GM12872 (cell line): ENCODE data around the gene DDX31.

Source experiments
- TF ChIP-seq, protein P1 (sequence below): IDR thresholded peaks from 3 replicates; pipeline ENCODE4 v1.5.1; 2011; ENCODE audit warnings: low read depth, mild to moderate bottlenecking, low read length, moderate library complexity; ENCODE audit not compliant: insufficient read depth

Gene DDX31

DNA sequence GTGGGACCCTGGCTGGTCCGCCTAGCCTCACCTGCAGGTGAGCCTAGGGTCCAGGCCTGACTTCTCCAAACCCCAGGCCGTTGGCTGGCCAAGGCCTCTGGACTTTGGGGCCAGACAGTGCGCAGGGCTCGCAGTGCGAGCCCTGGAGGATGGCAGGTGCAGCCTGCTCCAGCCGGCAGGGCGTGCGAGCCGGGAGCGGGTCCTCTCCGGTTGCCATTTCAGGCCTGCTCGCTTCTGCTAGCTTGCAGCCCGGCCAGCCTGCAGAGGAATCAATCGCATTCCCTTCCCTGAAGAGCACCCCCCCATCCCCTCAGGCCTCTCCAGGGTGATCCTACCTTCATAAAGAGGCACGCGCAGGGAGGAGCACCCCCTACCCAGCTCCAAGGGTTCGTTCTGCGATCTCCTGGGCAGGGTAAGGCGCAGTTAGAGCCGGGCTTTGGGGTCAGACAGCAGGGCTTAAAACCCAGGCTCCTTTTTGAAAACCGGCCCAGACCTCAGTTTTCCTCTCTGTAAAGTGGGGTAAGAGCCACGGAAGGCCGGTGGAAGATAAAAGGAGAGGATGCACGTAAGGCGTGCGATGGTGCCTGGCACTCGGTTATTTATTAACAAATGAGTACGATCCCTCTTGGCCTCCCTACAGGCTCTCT lies 81.2 kb downstream of the DDX31 start:
- TF ChIP-seq, protein P1, sequence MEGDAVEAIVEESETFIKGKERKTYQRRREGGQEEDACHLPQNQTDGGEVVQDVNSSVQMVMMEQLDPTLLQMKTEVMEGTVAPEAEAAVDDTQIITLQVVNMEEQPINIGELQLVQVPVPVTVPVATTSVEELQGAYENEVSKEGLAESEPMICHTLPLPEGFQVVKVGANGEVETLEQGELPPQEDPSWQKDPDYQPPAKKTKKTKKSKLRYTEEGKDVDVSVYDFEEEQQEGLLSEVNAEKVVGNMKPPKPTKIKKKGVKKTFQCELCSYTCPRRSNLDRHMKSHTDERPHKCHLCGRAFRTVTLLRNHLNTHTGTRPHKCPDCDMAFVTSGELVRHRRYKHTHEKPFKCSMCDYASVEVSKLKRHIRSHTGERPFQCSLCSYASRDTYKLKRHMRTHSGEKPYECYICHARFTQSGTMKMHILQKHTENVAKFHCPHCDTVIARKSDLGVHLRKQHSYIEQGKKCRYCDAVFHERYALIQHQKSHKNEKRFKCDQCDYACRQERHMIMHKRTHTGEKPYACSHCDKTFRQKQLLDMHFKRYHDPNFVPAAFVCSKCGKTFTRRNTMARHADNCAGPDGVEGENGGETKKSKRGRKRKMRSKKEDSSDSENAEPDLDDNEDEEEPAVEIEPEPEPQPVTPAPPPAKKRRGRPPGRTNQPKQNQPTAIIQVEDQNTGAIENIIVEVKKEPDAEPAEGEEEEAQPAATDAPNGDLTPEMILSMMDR, result no peak

DNA sequence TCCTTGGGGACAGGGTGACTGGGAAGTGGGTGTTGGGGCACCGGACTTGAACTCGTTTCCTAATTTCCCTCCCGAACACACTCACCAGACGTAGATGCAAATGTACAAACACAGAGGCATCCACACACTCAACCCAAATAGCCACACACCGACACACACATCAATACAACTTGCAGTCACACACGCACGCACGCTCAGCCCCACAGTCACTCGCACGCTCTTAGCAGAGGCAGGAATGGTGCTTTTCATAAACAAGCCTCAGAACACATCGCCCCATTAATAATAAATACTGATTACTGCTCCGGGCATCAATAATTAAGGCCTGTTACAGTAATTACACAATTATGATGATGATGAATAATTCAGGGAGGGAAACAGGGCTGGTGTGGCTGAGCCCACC lies 81.7 kb downstream of the DDX31 start:
- TF ChIP-seq, protein P1, result no peak

DNA sequence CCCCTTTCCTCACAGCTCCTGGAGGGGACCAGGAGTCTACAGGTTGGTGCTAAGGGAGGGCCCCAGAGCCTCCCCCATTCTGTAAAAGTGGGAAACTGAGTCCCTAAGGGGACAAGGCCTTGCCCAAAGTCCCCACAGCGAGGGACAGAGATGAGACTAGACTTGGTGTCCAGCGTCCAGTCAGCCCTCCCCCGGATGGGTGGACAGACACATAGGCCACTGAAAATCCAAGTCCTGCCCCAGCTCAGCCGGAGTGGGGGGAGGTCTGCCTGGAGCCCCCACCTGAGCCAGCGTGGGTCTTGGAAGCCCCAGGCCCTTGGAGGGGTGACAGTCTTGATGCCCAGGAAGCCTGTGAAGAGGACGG lies 82.2 kb downstream of the DDX31 start:
- TF ChIP-seq, protein P1, result no peak

DNA sequence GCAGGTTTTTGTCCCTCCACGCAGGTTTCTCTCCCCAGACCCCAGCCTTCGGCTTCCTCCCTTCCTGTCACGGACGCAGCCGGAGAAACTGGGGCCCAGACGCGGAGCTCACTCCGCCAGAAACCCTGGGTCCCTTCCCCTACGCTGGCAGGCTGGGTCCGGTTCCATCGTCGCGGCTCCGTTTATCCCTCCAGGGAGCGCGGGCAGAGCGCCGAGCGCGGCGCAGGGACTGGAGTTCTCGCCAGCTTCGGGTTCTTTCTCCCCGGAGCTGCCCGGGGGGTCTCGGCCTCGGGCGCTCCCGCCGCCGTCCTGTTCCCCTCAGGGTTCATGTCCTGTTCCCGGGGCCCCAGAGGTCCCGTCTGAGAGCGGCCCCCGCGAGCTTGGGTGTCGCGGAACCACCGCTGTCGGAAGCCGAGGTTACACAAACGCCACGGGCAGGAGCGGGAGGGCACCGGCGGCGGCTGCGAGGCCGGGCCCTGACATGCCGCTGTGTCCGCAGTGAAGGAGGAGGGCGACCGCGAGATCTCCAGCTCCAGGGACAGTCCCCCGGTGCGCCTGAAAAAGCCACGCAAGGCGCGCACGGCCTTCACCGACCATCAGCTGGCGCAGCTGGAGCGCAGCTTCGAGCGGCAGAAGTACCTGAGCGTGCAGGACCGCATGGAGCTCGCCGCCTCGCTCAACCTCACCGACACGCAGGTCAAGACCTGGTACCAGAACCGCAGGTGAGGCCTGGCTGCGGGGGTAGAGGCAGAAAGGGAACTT lies 82.8 kb downstream of the DDX31 start:
- TF ChIP-seq, protein P1, result no peak

DNA sequence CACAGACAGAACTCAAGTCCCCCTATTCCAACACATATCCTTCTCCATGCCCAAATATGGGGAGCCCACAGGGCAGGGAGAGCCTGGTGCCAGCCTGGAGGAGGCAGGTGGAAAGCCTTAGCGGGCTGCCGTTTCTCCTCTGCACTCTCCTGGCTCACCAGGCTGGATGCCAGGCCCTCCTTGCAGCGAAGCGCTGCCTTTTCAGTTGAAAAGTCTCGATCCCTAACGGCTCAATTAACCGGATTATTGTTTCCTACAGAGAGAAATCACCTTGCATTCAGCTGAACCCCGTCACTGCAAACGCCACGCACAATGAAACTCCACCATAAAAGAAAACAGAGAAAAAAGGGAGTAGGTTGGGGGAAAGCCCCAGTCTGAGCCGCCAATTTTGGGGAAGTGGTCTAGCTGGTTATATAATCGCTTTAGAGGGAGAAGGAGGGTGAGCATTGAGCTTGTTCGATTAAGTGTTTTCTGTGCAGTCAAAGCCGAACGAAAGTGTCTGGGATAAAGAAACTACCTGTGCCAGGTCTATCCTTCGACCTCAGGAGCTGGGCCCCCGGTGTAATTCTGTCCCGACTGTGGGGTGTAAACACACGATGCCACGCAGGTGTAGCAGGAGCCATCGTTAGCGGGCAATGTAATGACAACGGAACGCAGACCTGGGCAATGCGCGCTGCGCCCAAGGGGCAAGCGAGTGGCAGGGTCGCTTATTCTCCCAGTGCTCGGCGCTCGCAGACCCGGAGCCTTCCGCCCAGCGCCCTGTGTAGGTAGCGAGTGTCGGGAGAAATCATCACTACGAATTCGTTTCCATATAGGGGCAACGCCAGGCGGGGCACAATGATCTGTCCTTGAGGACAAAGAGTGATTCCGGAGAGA lies 83.6 kb downstream of the DDX31 start:
- TF ChIP-seq, protein P1, result no peak

DNA sequence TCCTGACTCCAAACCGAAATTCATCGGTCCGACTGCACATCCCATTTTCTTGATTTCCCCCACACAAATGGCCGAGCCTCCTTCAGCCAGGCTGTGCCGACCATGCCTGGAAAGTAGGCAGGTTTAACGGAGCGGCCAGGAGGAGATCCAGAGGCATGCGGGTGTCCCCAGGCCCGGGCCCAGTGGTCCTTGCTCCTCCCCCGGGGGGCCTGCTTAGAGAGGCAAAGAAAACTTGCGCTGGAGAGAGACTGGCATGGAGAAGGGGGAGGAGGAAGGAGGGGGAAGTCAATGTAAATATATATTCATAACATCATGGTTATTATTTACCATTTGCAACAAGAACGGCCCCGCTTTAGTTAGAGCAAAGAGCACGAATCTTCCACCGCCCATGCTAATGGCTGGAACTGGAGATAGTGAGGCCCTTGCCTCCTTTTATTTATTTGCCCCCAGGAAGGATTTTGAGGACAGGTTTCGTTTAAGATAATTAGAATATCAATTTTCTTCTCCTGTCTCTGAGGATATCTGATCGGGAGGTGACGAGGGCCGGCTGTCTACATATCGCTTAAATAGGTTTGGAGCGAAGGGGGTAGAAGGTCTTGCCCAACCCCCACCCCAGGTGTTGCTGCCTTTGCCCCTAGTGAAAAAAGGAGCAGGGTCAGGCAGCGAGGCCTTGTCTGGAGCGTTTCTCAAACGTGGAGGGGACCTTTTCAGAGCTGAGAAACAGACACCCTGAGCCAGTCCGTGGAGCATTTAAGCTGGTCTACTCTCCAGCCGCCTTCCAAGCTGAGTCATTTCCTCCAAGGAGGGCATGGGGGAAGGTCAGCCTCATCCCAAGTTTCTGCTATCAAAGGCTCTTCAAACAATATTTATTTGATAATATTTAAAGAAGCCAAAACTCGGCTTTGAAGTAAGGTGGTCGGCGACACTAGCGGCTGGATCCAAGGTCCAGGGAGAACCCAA lies 84.9 kb downstream of the DDX31 start:
- TF ChIP-seq, protein P1, result no peak
